HG02870 (cell line): ENCODE measurements around the gene PLCL2.

Experiments used
- ATAC-seq: cut with Tn5 transposase; IDR thresholded peaks from one replicate; pipeline ENCODE4 v1.9.1; 2021; ENCODE audit warnings: mild to moderate bottlenecking, moderate library complexity; ENCODE audit not compliant: unreplicated experiment

PLCL2 gene

DNA sequence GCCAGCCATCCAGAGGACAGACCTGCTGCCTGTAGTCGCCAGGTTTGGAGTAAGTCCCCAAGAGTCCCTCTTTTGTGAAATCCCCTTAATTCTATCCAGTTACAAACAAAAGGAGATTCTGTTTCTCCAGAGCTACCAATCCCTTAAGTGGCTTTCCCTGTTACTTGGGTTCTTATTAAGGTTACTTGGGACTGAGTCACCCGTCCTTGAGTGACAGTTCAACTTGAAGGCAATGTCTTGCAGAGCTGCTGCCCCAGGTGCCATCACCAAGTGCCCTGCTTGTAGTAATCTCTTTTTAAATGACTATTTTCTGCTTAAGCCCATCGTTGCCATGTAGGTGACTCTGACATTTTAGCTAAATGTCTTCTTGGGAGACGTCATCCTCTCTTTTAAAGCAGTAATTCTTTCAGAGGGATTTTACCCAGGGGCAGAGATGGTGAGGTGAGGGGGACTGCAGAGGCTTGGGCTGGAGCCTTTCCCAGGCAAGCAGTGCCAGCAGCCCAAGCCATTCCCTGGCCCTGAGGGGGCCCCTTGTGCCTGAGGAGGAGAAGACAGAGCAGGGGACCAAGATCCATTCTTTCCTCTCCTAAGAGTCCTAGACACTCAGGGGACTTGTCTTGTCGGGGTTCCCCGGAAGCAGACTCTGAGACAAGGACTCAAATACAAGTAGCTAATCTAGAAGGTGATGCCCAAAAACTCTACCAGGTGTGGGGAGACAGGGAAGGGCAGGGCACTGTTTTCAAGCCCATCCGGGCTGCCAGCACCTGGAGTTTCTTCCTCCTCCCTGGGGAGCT is 253.7 kb downstream of the PLCL2 start:
- no peak for ATAC-seq
